Lung (tissue), 12 donors: Measurements from ENCODE around the gene CHFR. TPM values are rescaled to one million over a fixed set of nuclear protein-coding genes. Genes with fewer than 3 reads are reported as not detected.

ENCODE experiments used
- ATAC-seq: fragments of 200-7000 bp; cut with Tn5 transposase; one replicate; pipeline ENCODE4 v1.9.1; 2020; ENCODE audit warnings: moderate number of reproducible peaks; ENCODE audit not compliant: insufficient read depth, low FRiP score
- DNase-seq, 3 donors: peaks; one replicate each; pipeline ENCODE4 v3.0.0-alpha.2; 2013 to 2017
- H3K27ac ChIP-seq, 2 donors: one replicate each; pipeline ENCODE4 v1.5.1; 2013; ENCODE audit warnings: mild to moderate bottlenecking in 2 of 2, moderate library complexity in 2 of 2, control low read depth in 1 of 2, inconsistent platforms in 1 of 2, low read depth in 1 of 2, low read length in 1 of 2
- H3K27me3 ChIP-seq, 3 donors: one replicate each; pipeline ENCODE4 v1.5.1; 2013; ENCODE audit warnings: low read length in 2 of 3; ENCODE audit not compliant: control insufficient read depth in 3 of 3, insufficient read depth in 3 of 3
- H3K36me3 ChIP-seq, 4 donors: one replicate each; pipeline ENCODE4 v1.5.1; 2013; ENCODE audit warnings: low read length in 4 of 4, mild to moderate bottlenecking in 1 of 4, moderate library complexity in 1 of 4; ENCODE audit not compliant: control insufficient read depth in 4 of 4, insufficient read depth in 4 of 4
- H3K4me1 ChIP-seq, 5 donors: one replicate each; pipeline ENCODE4 v1.5.1; 2013; ENCODE audit warnings: low read length in 5 of 5, mild to moderate bottlenecking in 2 of 5, moderate library complexity in 1 of 5; ENCODE audit not compliant: control insufficient read depth in 5 of 5, insufficient read depth in 5 of 5
- H3K4me3 ChIP-seq: one replicate; pipeline ENCODE4 v1.5.1; 2013; ENCODE audit warnings: mild to moderate bottlenecking, control low read depth, moderate library complexity
- H3K9ac ChIP-seq, 2 donors: one replicate each; pipeline ENCODE4 v1.5.1; 2013; ENCODE audit warnings: low read length in 2 of 2, control low read depth in 1 of 2; ENCODE audit not compliant: insufficient read depth in 1 of 2
- H3K9me3 ChIP-seq, 4 donors: one replicate each; pipeline ENCODE4 v1.5.1; 2013; ENCODE audit warnings: low read length in 3 of 4, mild to moderate bottlenecking in 1 of 4, moderate library complexity in 1 of 4; ENCODE audit not compliant: control insufficient read depth in 4 of 4, insufficient read depth in 3 of 4
- CTCF ChIP-seq: IDR thresholded peaks from 2 replicates; pipeline ENCODE4 v1.5.1; 2012; ENCODE audit warnings: mild to moderate bottlenecking; ENCODE audit errors: control extremely low read depth, extremely low read depth
- WGBS, 2 donors: extraction: QIAGEN DNeasy Blood & Tissue Kit; methylation state at CpG; one replicate each; pipeline ENCODE4 v1.1.7; 2013; 5-methylcytosine and 5-hydroxymethylcytosine counted together
- polyA plus RNA-seq, 2 donors: library from polyadenylated mRNA; stranded (reverse); fragments of 200-250 nt; gene quantifications; one replicate each; pipeline ENCODE4 v1.2.1, GENCODE V29; 2013
- total RNA-seq, 2 donors: library from RNA; depleted of rRNA in 1 of 2; stranded (reverse); fragments of >200 nt in 1 of 2; gene quantifications; one replicate each; pipeline ENCODE4 v1.2.1, GENCODE V29; 2014 to 2021
- donor health status: control.
- donor health status: control.
- donor health status: Bipolar disorder and iron deficiency.
- donor health status: healthy.
- donor health status: DM: yes; HTN: yes; CAD: no.

CHFR gene
- total and polyA plus RNA-seq, 4 donors = 35.1 to 59.9 (median 40.3) TPM

GRCh38 chr12:132873724-132874123, 13.7 kb downstream of the CHFR start:
- TF ChIP-seq CTCF = no peak
- H3K9ac ChIP-seq = no peak overlapping the region
- ATAC-seq = no peak
- peaks cover 14 to 52% (median 17%) of the 10 kb centered on the region in 4 donors for H3K36me3 ChIP-seq
- DNase-seq = no peak
- H3K27me3 ChIP-seq = no peaks in the 10 kb centered on the region
- H3K9me3 ChIP-seq = peaks cover 0 to 3% (median 0%) of the 10 kb centered on the region in 4 donors
- no peak overlapping the region for H3K27ac ChIP-seq
- WGBS, 2 donors = 93 to 97% methylated on average over 10 of the region's 10 CpGs
- no peaks in the 10 kb centered on the region for H3K4me1 ChIP-seq
- H3K4me3 ChIP-seq = no peak overlapping the region

GRCh38 chr12:132872975-132873421, 14.4 kb downstream of the CHFR start:
- Histone ChIP-seq H3K4me3 (no peak overlapping the region), H3K9me3 (peaks cover 0 to 3% (median 0%) of the 10 kb centered on the region in 4 donors), H3K9ac (no peak overlapping the region), H3K27ac (no peak overlapping the region), H3K4me1 (no peaks in the 10 kb centered on the region), H3K36me3 (peaks cover 14 to 54% (median 17%) of the 10 kb centered on the region in 4 donors), H3K27me3 (no peaks in the 10 kb centered on the region)
- WGBS, 2 donors = 85 to 89% methylated on average over 12 of the region's 12 CpGs
- DNase-seq = no peak
- TF ChIP-seq CTCF = no peak
- no peak for ATAC-seq

GRCh38 chr12:132872073-132872855, 15.1 kb downstream of the CHFR start:
- Histone ChIP-seq H3K9me3 (peaks cover 0 to 3% (median 0%) of the 10 kb centered on the region in 4 donors), H3K36me3 (peaks cover 17 to 58% (median 19%) of the 10 kb centered on the region in 4 donors), H3K4me3 (no peak overlapping the region), H3K27me3 (no peaks in the 10 kb centered on the region), H3K9ac (no peak overlapping the region), H3K27ac (no peak overlapping the region), H3K4me1 (no peaks in the 10 kb centered on the region)
- DNase-seq (no peak), ATAC-seq (no peak)
- WGBS, 2 donors = 95% methylated on average over 21 of the region's 21 CpGs
- no peak for TF ChIP-seq CTCF
